HG03439 (cell line): ENCODE data around the gene CAPN9.

Source experiments
- ATAC-seq: cut with Tn5 transposase; IDR thresholded peaks from one replicate; pipeline ENCODE4 v1.9.1; 2021; ENCODE audit warnings: mild to moderate bottlenecking, moderate library complexity; ENCODE audit not compliant: unreplicated experiment

CAPN9 gene

GRCh38 chr1:230745071-230745470 lies 2.1 kb upstream of the CAPN9 start:
- no peak for ATAC-seq

- no peak for ATAC-seq
Measured at GRCh38 chr1:230746617-230747016, 571 bp upstream of the CAPN9 start.

GRCh38 chr1:230747890-230748800 lies 957 bp downstream of the CAPN9 start:
- ATAC-seq = no peak

GRCh38 chr1:230749150-230749549 lies 2.0 kb downstream of the CAPN9 start:
- ATAC-seq = no peak

GRCh38 chr1:230749635-230750034 lies 2.4 kb downstream of the CAPN9 start:
- ATAC-seq = no peak

GRCh38 chr1:230750576-230750975 lies 3.4 kb downstream of the CAPN9 start:
- no peak for ATAC-seq

- no peak for ATAC-seq
Measured at GRCh38 chr1:230750986-230751625, 3.9 kb downstream of the CAPN9 start.

GRCh38 chr1:230752407-230752806 lies 5.2 kb downstream of the CAPN9 start:
- ATAC-seq = no peak

- no peak for ATAC-seq
Measured at GRCh38 chr1:230753191-230753585, 6.0 kb downstream of the CAPN9 start.

GRCh38 chr1:230753586-230754251 lies 6.5 kb downstream of the CAPN9 start:
- no peak for ATAC-seq

- ATAC-seq = no peak
Measured at GRCh38 chr1:230754796-230755195, 7.6 kb downstream of the CAPN9 start.

GRCh38 chr1:230757856-230758708 lies 10.9 kb downstream of the CAPN9 start:
- no peak for ATAC-seq

GRCh38 chr1:230758709-230759368 lies 11.7 kb downstream of the CAPN9 start:
- no peak for ATAC-seq

GRCh38 chr1:230759369-230760065 lies 12.3 kb downstream of the CAPN9 start:
- ATAC-seq = no peak

- ATAC-seq = no peak
Measured at GRCh38 chr1:230760360-230760827, 13.2 kb downstream of the CAPN9 start.

- ATAC-seq = no peak
Measured at GRCh38 chr1:230761443-230762167, 14.4 kb downstream of the CAPN9 start.

GRCh38 chr1:230763927-230764591 lies 16.9 kb downstream of the CAPN9 start:
- no peak for ATAC-seq

- ATAC-seq = no peak
Measured at GRCh38 chr1:230766318-230766717, 19.1 kb downstream of the CAPN9 start.
